Fibroblast of mammary gland (primary cell): Measurements from ENCODE around the gene TIMM17A.

ENCODE experiments used
- DNase-seq: peaks from one replicate; pipeline ENCODE4 v3.0.0-alpha.2; 2010; ENCODE audit warnings: low read depth
- H3K4me3 ChIP-seq: 2 replicates; pipeline ENCODE4 v1.5.1; 2011; ENCODE audit warnings: low read depth, mild to moderate bottlenecking, low read length, moderate library complexity; ENCODE audit not compliant: control insufficient read depth
- CTCF ChIP-seq: conservative IDR thresholded peaks from 2 replicates; pipeline ENCODE4 v1.5.1; 2011; ENCODE audit warnings: low read depth, low read length, inconsistent platforms; ENCODE audit not compliant: control insufficient read depth, insufficient read depth

Gene TIMM17A

GRCh38 chr1:202007304-202007703, 52.0 kb downstream of the TIMM17A start:
- no peak overlapping the region for H3K4me3 ChIP-seq
- DNase-seq, result no peak
- TF ChIP-seq CTCF, result no peak

GRCh38 chr1:202007805-202008489, 52.6 kb downstream of the TIMM17A start:
- TF ChIP-seq CTCF, result no peak
- no peak overlapping the region for H3K4me3 ChIP-seq
- no peak for DNase-seq

- H3K4me3 ChIP-seq, result no peak overlapping the region
- peak; percentile 75 for DNase-seq
- TF ChIP-seq CTCF, result peak; percentile 91
Measured at GRCh38 chr1:202009326-202010179, 54.2 kb downstream of the TIMM17A start.

- DNase-seq, result no peak
- H3K4me3 ChIP-seq, result no peak within 1 kb of the TSS
- TF ChIP-seq CTCF, result no peak
Measured at GRCh38 chr1:202010180-202011015, 55.1 kb downstream of the TIMM17A start, which contains the start of gene ELF3. Gene ELF3 (plus strand): TSS chr1:202010587. CDS start chr1:202011137, 550 bp downstream.

GRCh38 chr1:202011994-202012393, 56.7 kb downstream of the TIMM17A start:
- no peak overlapping the region for H3K4me3 ChIP-seq

More at GRCh38 chr1:202011994-202012393, 56.7 kb downstream of the TIMM17A start:
- TF ChIP-seq CTCF, result no peak
- no peak for DNase-seq
